ENCODE data around the gene FLRT2.

The FLRT2 gene

DNA sequence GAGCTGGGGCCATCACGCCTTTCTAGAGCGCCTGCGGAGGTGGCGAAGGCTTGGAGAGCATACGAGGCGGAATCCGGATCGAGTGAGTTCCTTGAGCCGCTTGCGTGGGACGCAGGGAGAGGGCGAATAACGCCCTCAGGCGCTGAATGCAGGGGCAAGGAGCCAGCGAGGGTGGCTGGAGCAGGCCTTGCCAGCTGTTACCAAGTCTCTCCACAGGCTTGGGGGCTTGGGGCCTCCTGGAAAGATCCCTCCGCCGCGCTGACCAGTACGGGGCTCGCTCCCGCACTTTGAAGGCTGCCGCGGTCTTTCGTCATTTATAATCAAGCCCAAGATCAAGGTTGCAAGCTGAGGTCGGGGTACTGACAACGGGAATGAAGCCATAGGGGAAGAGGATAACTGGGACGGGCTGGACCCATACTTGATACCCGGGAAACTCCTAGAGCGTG, 1.2 kb downstream of the FLRT2 start:
- no peak for DNase-seq (ENCODE audit: low read depth in 2 of 2)

DNA sequence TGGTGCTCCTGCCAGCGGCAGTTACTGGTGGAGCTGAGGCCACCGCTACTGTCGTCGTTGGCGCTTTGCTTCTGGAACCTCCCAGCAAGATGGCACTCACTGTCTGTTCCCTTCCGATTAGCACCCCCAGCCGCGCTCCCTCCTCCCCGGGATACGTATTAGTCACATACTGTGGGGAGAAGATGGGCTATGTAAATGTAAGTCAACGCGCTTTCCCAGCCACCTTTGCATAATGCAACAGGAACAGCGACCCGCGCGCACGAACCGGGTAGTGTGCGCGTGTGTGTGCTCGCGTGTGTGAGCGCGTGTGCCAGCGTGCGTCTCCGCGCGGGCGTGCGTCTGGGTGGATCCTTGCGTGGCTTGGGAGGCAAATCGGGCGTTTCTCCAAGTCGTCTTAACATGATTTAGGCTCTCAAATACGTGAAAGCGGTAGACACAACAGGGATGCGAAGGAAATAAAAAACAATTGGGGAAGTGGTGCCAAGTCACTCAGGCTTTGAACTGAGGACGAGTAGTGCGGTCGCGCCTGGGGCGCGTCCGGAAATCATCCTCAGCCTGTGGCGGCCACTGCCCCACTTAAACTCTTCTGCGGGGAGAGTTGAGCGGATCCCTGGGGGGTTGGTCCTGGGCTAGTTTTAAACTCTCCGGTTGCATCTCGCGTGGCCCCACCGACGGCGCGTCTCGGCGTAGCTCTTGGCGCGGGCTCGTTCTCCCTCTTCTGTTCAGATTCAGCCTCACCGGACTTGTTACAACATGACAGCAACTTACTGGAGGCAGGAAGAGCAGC, 1.8 kb downstream of the FLRT2 start:
- DNase-seq (ENCODE audit: low read depth in 2 of 2), result no peak

DNA sequence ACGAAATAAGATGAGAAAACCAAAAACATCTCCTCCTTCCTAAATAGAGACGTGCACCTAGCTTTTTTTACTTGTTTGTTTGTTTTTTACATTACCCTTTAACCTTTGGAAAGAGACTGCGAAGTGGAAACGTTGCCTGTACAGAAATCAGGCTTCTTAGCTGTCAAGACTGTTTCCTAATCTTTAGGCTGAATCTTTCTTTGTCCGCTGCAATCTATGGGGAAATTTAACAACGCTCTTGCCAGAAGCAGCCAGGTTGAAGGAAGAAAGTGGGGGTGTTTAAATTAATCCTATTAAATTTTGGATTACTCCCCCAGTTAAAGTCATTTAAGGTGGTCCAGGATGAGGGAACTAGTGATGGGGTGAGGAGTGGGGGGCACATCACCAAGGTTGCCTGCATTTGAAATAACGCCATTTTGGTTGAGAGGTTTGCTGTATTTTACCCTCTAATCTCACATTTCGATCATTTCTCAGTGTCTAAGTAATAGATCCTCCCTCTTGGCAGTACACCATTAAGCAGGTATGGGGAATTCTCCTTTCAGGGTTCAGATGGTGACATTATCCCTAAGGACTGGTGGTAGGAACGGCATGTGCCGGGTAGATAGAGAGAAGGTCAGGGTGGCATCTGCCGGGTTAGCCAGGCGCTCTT, 2.6 kb downstream of the FLRT2 start:
- no peak for DNase-seq (ENCODE audit: low read depth in 2 of 2)

DNA sequence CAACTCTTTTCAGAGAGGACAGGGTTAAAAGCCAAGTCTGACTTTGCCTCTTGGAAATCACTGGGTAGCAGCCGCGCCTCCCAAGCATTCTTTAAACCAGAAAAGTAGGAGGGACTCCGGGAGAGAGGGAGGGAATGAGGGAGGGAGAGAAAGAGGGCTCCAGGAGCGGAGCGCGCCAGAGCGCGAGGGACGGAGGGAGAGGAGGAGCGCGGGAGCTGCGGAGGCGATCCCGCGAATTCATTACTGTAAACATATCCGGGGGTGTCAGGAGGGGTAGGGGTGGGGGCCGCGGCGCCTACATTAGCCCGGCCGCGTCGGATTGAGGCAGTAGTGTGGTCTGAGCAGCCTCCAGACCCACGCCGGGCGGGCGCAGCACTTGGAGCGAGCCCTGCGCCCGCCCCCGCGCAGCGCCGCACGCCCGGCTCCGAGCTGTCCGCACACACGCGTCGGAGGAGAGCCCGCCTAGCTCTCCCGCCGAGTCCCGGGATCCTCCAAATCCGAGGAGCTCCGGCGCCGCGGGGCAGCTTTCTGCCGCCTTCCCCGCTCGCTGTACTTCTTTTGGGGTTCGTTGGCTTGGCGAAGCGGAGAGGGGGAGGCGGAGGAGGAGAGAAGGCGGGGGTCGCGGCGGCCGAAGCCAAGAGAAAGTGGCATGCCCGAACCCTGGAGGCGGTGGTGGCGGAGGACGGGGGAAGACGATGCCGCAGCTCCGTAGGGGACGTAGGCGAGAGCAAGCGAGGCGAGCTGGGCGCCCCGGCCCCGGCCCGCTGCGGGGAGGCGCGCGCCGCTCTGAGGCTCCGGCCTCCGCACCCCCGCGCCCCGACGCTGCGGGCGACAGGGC, 3.3 kb downstream of the FLRT2 start:
- no peak for DNase-seq (ENCODE audit: low read depth in 2 of 2)

DNA sequence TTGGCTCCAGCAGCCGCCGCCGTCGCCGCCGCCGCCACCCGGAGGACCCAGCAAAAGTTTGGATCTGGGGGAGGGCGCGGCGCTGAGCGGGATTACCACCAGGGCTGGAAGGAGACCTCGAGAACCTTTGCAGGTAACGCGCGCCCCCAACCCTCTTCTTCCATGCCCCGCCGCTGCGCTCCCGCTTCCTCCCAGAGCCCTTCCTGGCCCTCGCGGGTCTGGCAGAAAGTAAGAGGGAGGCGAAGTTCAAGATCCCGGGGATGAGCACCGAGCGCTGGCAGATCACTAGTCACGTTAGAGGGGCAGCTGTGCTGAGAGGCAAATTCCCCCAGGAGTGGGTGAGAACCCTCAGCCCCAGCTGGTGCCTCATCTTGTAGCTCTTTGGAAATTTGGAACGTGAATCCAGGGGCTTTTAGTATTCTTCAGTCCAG, 3.9 kb downstream of the FLRT2 start:
- DNase-seq (ENCODE audit: low read depth in 2 of 2), result no peak

DNA sequence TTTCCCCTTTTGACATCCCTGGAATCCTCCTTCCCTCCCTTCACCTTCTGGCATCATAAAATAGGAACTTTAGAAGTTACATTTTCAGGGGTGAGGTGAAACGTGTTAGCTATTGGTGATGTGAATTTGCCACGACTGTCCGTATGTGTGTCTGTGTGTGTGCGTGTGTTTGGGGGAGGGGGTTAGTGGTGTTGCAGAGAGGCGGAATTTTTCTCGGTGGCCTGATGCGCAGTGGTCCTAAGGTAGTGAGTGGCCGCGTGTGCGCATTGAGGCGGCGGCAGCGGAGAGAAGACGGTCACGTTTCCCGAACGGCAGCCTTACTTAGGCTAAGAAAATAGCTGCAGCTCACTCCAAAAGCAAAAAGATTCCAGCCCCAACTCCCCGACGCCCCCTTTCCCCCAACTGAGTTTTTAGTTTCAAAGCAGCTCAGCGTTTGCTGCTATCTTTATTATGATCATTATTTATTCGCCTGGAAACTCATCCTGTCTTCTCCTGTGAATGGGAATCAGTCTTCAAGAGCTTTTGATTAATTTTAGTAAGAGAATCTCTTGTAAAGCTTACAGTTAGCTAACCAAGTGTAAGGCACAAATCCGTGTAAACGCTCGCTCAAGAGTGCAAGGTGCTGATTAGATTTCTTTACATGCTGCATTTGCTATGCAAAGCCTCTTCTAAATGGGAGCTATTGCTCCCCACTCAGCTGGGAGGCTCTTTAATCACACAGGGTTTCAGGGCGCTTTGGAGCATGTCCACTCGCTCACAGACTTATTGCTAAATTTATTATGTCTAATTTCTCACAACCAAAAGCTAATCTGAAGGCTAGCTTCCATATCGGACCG, 4.7 kb downstream of the FLRT2 start:
- no peak for DNase-seq (ENCODE audit: low read depth in 2 of 2)

DNA sequence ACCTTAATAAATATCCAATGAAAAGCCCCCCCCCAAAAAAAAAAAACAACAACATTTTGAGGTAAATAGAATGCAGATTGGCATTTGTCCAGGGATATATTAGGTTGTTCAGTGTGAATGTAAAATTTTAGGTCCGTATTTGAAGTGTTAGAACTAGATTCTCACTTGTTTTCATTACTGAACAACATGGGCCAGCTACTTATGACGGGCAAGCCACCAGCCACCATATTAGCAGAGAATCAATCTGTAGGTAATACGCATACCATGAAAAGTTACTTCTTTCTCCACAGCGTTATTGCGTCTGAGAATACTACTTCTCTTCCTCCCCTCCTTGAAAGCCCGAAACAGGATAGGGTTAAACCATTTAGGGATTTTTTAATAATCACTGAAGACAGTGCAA, 5.4 kb downstream of the FLRT2 start:
- DNase-seq (ENCODE audit: low read depth in 2 of 2), result no peak

DNA sequence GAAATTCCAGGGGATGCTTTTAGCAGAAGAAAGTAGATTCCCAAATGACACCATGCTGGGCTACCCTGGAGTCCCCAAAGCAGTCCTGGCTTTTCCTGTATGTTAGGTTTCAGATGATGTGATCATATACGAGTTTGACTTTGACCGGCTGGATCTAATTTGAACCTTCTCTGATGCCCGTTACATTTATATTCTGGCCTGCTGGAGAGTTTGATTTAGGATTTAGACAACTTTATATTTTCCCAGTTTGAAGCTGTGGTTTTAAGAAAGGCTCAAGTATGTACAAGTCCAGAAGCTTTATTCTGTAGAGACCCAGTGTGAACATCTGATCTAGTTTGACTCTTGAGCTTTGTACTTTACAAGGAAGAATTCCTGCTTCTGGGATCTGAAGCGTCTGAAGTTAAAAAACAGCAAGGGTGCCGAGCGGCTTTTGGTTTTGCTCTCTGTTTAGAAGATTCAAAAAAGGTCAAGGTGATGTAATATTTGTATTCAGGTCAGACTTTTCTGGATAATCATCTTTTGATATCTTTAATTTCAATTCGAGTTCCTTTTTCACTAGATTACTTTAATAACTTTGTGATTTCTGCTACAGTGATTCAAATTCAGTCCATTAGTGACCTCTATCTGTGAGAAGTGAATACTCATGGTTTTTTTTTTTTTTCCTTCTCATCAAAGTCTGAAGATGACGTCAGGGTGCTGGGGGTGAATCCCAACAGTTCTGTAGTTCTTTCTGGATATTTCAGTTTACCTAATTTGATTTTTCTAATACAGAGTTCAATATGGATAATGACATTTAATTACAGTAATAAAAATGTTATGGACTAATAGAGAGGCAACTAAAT, 6.3 kb downstream of the FLRT2 start:
- DNase-seq (ENCODE audit: low read depth in 2 of 2), result no peak

DNA sequence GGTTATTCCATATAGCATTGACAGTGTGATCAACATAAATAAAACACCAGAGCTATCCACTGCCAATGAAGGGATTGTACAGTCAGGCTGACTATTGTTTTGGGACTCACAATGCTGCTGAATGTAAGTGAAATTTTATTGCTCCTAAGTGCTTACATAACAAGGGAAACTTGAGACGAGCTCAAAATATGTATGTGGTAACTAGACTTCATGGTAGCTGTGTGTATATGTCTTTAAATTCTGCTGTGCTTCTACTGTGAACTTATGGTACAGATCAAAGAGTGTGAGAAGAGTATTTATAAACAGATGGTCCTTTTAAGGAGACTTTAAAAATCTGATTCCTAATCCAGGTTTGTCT, 6.9 kb downstream of the FLRT2 start:
- no peak for DNase-seq (ENCODE audit: low read depth in 2 of 2)

DNA sequence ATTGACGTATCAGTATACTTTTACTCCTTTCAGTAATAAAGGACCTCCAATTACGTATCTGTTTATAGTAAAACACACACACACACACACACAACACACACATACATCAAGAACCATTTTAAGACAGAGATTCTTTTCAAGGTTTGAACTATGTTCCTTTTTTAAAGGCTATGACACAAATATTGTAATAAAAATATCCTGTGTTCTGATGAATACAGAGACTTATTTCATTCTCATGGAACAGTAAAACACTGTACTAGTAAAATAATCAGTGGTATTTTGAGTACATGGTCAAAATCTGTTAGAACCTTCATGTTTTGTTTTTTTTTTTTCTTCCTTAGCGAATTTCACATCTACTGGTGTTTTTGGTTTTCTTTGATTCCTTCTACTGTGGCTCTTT, 7.6 kb downstream of the FLRT2 start:
- no peak for DNase-seq (ENCODE audit: low read depth in 2 of 2)

DNA sequence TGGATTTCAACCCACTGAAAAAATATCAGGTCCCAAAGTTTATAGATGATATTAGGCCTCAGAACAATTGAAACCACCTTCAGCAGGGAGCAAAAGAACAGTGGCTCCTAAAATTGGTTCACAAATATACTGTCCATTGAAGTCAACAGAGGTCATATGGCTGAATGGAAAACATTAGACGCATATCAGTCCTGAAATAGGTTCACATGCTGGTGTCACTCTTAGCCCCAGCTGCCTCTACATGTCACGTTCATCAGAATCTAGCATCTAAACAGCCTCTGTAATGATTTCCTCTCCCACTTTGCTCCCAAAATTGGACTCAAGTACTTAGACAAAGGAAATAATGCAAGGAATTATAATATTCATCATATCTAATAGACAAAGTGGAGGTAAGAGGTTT, 8.7 kb downstream of the FLRT2 start:
- no peak for DNase-seq (ENCODE audit: low read depth in 2 of 2)

DNA sequence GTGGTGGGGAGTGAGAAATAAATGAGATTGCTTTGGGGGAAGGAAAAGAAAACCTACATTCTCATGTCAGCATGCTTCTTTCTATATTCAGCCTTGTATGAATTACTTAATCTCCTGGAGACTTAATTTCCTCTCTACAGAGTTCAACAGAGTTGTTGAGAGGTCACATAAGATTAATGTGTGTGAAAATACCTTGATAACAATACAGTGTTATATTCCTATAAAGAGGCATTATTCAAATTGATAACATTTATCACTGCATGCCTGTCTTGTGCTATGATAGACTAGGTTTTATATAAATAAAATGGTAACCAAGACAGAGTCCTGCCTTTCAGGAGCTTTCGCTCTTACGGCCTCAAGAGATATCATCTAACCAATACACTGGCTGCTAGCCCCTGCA, 9.6 kb downstream of the FLRT2 start:
- no peak for DNase-seq (ENCODE audit: low read depth in 2 of 2)

DNA sequence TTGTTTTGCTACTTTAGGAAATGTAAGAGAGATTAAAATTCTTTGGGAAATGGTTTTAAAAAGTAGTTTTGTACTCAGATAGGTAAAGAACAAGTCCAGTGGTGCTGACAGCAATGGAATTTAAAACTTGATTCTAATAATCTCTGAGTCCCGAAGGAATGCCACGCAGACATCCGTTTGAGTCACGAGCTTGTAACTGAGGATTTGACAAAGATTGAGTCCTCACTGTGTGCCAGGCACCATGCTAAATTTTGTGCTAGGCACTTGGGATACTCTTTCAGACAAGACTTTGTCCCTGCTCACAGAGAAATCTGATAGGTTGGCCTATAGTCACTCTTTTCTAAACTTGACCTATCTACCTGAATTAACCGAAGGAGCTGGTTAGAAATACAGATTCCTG, 12.7 kb downstream of the FLRT2 start:
- DNase-seq (ENCODE audit: low read depth in 2 of 2), result no peak

DNA sequence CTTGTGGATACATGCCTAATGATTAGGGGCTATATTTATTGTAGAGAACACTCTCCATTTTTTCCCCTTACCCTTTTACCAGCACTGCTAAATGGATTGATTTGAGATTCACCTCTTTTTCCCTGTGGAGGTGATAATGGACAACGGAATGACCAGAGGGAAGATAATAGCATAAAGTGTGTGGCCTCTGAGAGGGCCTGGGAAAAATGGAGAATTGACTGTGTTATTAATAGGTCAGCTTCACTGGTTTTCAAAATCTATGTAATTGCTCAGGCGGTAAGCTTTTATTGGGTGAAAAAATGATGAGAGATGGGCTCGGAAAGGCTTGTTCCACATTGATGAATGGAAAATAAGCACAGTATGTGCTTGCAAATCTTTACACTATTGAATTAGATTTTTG, 15.8 kb downstream of the FLRT2 start:
- no peak for DNase-seq (ENCODE audit: low read depth in 2 of 2)

DNA sequence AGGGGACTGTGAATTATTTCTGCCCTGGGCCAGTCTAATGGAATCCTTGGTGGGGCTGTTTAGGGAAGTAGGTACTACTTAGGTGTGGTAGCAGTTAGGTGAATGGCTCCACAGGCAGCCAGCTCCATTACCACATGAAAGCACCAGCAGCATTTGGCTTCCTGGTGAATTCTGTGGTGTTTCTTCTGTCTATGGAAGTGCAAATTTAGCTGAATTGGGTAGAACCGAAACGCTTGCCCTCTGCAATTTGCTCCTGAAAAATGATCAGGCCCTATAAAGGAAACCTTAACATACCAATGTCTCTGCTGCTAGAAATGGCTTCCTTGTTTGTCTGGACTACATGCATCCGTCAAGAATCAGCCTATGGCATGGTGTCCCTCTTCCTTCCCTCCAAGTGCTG, 16.4 kb downstream of the FLRT2 start:
- no peak for DNase-seq (ENCODE audit: low read depth in 2 of 2)

DNA sequence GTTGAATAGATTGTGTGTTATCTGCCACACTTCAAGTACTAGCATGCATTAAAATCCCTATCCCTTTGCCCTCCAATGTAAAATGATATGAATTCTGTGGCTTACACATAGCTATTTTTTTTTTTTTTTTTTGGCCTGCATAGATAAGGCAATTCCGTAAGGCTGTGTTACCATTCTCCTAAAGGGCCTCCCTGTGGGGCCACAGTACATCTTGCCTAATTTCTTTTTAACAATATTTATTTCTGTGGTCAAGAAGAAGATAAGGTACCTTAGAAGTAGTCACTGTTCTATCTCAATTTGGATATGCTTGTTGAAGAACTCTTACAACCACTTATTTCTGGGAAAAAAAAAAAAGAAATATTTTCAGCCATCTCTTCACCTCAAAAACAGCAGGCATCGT, 19.8 kb downstream of the FLRT2 start:
- no peak for DNase-seq (ENCODE audit: low read depth in 2 of 2)

DNA sequence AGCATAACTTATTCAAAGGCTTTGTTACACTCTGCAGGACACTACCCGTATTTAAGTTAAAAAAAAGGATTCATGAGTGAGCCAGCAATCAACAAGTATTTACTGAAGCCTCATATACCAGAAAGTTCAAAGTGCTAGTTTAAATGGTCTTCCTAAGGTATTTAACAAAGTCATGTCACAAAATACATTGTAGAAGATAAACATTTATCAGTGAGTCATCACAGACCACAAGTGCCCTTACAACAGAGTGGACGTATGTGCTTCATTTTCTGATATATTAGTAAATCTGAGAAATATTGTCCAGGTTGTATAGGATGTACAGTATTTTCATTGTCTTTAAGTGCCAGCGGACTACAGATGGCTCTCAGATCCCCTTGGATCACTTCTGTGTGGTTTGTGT, 24.2 kb downstream of the FLRT2 start:
- DNase-seq (ENCODE audit: low read depth in 2 of 2), result no peak

DNA sequence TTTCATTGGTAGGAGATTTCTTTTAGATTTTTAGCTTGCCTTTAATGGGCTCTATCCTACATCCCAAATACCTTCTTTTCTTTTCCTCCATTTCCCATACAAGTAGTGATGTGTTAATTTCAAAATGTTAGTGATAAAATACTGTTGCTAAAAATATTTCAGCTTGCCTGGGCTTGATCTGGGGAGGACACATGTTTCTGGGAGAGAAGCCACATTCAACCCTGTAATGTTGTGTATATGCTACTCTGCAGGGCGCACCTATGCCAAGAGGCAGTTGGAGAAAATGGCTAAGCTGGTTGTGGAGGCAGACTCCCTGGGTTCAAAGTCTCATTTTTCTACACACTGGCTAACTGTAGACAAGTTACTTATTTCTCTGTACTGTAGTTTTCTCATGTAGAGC, 26.3 kb downstream of the FLRT2 start:
- DNase-seq (ENCODE audit: low read depth in 2 of 2), result no peak

DNA sequence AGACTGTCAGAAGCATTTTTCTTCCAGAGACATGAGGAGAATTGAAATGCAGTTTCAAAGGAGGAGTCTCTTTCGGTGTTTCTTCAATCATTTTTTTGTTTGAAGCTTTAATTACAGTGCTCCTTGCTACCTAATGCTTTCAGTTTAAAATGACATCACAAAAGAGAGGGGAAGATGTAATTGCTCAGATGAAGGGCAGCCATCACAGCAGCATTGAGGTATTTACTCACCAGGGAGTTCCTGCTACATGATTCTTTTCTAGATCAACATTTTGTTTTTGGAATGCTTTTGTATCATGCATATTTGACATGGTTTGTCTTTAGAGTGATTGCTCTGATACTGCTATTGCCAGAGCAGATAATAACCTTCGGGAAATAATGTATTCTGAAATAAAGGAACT, 28.6 kb downstream of the FLRT2 start:
- no peak for DNase-seq (ENCODE audit: low read depth in 2 of 2)

DNA sequence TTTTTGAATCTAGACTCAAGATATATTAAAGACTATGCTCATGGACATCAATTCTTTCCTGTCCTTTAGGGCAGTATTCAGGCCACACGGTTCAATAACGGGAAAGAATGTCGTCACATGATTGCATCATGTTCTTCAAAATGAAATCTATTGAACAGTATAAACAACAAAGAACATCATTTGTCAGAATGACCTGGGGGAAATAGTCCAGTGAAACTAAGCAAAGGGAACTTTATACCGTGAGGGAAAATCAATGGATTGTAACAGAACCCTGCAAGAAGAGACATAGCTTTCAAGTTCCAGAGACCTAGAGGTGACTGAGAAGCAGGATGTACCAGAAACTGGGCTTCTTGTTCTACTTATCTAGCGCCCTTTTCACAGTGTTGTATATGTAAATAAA, 32.7 kb downstream of the FLRT2 start:
- no peak for DNase-seq (ENCODE audit: low read depth in 2 of 2)

Measured in activated CD8-positive, alpha-beta memory T cell treated with anti-CD3 and anti-CD28 coated beads for 4 hours (primary cell).